ENCODE measurements around the gene IER2. TPM values are rescaled to one million over a fixed set of nuclear protein-coding genes. Genes with fewer than 3 reads are reported as not detected.

Gene IER2
- total and polyA plus RNA-seq, 2 of the 8 experiments (the other 6 are each of a cell fraction or from before 2014, with no cell fraction given), result 84.5 to 138 TPM

DNA sequence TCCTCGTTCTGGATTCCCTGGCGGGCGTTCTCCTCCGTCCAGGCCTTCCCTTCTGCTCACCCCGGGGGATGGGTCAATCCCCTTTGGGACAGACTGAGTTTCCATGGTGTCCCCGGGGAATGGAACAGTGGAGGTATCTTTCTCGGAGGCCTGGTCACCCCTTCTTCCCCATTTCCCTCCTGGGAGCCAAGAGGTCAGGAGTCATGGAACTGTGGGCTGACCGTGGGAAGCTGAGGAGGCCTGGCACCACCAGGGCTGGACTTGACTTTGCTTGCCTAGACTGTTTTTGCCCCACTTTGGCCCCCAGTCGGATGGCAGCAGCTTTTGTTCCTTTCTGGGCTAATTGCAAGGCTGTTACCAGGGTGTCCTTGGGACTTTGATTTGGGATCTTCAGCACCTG, 30.2 kb upstream of the IER2 start:
- Histone ChIP-seq H4K5ac (ENCODE audit: insufficient read length, low read depth, low read length) (no peak overlapping the region), H3K9me3 (ENCODE audit: insufficient read depth in 2 of 2, low read depth in 1 of 2, low read length in 1 of 2) (no peaks in the 10 kb centered on the region), H2BK120ac (replicated peaks; ENCODE audit: low read depth, low read length) (no peak overlapping the region), H3K4me2 (ENCODE audit: insufficient read depth in 1 of 2, low read depth in 2 of 2, low read length in 2 of 2) (peak overlapping the region; percentile 70 to 81), H3K4me1 (replicated peaks in 1 of 4; ENCODE audit: control insufficient read depth in 3 of 4, insufficient read depth in 4 of 4, low read length in 3 of 4) (peaks cover 14 to 39% (median 26%) of the 10 kb centered on the region in 4 experiments), H3K14ac (ENCODE audit: insufficient read length) (no peak overlapping the region), H2BK15ac (ENCODE audit: low read length) (0 out of 2 replicates have a peak overlapping the region, but pooled peaks have one; percentile 48), H3K9ac (replicated peaks in 1 of 4; ENCODE audit: extremely low read depth in 1 of 4, low read depth in 3 of 4, low read length in 3 of 4) (no peak overlapping the region), H3K79me1 (ENCODE audit: low read depth, low read length) (peaks cover 41% of the 10 kb centered on the region), H3K4me3 (ENCODE audit: extremely low read depth in 1 of 4, insufficient read depth in 2 of 4, low read depth in 3 of 4, low read length in 4 of 4) (peak overlapping the region in 3 of 4 experiments; percentile 7 to 100 (median 77); a peak in 4 of 8 replicates), H3K56ac (replicated peaks; ENCODE audit: insufficient read length, low read depth, low read length) (no peak overlapping the region), H3K27me3 (replicated peaks in 1 of 4; ENCODE audit: control insufficient read depth in 3 of 4, extremely low read depth in 1 of 4, insufficient read depth in 3 of 4, low read length in 3 of 4) (no peaks in the 10 kb centered on the region), H3K23ac (ENCODE audit: insufficient read length) (no peak overlapping the region), H3K23me2 (ENCODE audit: low read depth, low read length) (peaks cover 8% of the 10 kb centered on the region; the same call in 1 of the 2 replicates), H2AK5ac (ENCODE audit: low read depth, low read length) (peak overlapping the region; percentile 55; the same call in 1 of the 2 replicates), H3K18ac (ENCODE audit: extremely low read depth, low read length) (no peak overlapping the region; the same call in 1 of the 2 replicates), H4K91ac (replicated peaks; ENCODE audit: insufficient read length, low read length) (no peak overlapping the region), H2AFZ (ENCODE audit: low read length) (no peak overlapping the region), H2BK12ac (ENCODE audit: low read depth, low read length) (peak overlapping the region; percentile 97; the same call in 1 of the 2 replicates), H3K79me2 (ENCODE audit: control insufficient read depth in 1 of 2, insufficient read depth in 2 of 2, low read length in 2 of 2) (peaks cover 57 to 78% of the 10 kb centered on the region in 2 experiments), H2BK20ac (ENCODE audit: low read length) (0 out of 2 replicates have a peak overlapping the region, but pooled peaks have one; percentile 48), H2BK5ac (ENCODE audit: low read depth, low read length) (peak overlapping the region; percentile 92; the same call in 1 of the 2 replicates), H4K20me1 (replicated peaks in 1 of 2; ENCODE audit: control insufficient read depth in 1 of 2, insufficient read depth in 2 of 2, low read length in 2 of 2) (peaks cover 49 to 51% of the 10 kb centered on the region in 2 experiments), H3K36me3 (ENCODE audit: control insufficient read depth in 2 of 4, insufficient read depth in 4 of 4, low read length in 3 of 4) (peaks cover 0 to 12% (median 6%) of the 10 kb centered on the region in 4 experiments; a peak in 5 of 8 replicates), H3K4ac (replicated peaks; ENCODE audit: insufficient read length, low read depth, low read length) (no peak overlapping the region), H3K27ac (ENCODE audit: low read depth, low read length) (0 out of 2 replicates have a peak overlapping the region, but pooled peaks have one; percentile 32), H4K8ac (ENCODE audit: extremely low read depth, insufficient read depth, low read length) (no peak overlapping the region)
- FAIRE-seq (no peak), DNase-seq (ENCODE audit: low read depth in 1 of 2, low spot score in 2 of 2) (no peak)
- TF ChIP-seq FOSL1 (IDR thresholded peaks at IDR 0.05; ENCODE audit: insufficient read depth, low read depth, low read length) (no peak), NANOG (IDR thresholded peaks at IDR 0.05; ENCODE audit: insufficient read depth, low read depth, low read length, poor library complexity, severe bottlenecking) (no peak), JUN (IDR thresholded peaks at IDR 0.05; ENCODE audit: low read depth, low read length) (no peak), HDAC6 (IDR thresholded peaks at IDR 0.05; ENCODE audit: low read depth, low read length) (no peak), RNF2 (IDR thresholded peaks at IDR 0.05; ENCODE audit: borderline replicate concordance, low read depth, low read length, missing control alignments, poor library complexity, severe bottlenecking) (no peak)
- TF ChIP-seq, protein P1, sequence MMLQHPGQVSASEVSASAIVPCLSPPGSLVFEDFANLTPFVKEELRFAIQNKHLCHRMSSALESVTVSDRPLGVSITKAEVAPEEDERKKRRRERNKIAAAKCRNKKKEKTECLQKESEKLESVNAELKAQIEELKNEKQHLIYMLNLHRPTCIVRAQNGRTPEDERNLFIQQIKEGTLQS (IDR thresholded peaks at IDR 0.05; ENCODE audit: insufficient read depth, low read depth, low read length), result no peak
- ChIA-PET POLR2A (ENCODE audit: partially characterized antibody) (interaction anchor here (0.7 to 19.5 kb wide), 18 partner anchors 12 to 183 kb away, joined by 3 to 228 read pairs (median 4); partner anchors contain the start of genes IER2, LYL1 and STX10), CTCF (ENCODE audit: partially characterized antibody) (interaction anchor here (0.9 to 2.8 kb wide), 9 partner anchors 9 to 155 kb away, joined by 3 to 7 read pairs (median 4); no protein-coding TSS in a partner anchor)
- 87% methylated on average over 9 of the region's 9 CpGs; no CpG with 5 or more reads in 1 of the 2 experiments for WGBS, 2 experiments (ENCODE audit: extremely low coverage in 1 of 2, insufficient coverage in 1 of 2, insufficient read length in 1 of 2, insufficient replicate concordance in 2 of 2, low coverage in 1 of 2, low lambda C conversion rate in 2 of 2, missing lambda C conversion rate in 1 of 2)

Measured in H1 (cell line).